ENCODE measurements around the gene CLCN7.

DNA sequence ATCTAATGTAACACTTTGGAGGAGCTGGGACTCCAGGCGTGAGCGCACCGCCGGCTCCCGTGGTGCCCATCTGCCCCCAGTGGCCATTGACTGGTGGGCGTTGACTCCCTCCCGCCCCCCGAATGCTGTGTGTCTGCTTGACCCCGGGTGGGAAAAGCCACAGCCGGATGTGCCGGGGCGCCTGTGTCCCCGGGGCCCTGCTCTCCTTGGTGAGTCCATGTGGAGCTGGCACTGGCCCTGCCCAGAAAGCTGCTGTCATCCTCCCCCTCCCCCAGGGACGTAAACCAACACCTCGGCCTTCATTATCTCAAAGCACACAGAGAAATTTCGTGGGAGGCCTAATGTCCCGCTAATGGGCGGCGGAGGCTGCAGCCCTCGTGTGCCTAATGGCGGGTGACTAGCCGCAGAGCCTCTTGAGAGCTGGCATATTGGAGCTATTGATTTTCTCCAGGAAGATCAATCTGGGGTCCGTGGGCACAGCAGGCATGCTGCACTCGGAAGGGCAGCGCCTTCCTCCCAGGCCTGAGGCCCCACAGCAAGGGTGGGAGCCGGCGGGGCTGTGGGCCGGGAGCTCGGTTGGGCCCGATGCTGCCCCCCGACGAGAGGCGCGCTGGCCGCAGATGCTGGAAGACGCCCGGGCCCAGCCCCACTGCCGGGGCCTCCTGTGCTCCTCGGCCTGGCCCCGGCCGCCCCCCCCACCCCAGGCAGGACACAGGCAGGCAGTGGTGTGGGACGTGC is 47.9 kb downstream of the CLCN7 start:
- TF ChIP-seq, protein P1, sequence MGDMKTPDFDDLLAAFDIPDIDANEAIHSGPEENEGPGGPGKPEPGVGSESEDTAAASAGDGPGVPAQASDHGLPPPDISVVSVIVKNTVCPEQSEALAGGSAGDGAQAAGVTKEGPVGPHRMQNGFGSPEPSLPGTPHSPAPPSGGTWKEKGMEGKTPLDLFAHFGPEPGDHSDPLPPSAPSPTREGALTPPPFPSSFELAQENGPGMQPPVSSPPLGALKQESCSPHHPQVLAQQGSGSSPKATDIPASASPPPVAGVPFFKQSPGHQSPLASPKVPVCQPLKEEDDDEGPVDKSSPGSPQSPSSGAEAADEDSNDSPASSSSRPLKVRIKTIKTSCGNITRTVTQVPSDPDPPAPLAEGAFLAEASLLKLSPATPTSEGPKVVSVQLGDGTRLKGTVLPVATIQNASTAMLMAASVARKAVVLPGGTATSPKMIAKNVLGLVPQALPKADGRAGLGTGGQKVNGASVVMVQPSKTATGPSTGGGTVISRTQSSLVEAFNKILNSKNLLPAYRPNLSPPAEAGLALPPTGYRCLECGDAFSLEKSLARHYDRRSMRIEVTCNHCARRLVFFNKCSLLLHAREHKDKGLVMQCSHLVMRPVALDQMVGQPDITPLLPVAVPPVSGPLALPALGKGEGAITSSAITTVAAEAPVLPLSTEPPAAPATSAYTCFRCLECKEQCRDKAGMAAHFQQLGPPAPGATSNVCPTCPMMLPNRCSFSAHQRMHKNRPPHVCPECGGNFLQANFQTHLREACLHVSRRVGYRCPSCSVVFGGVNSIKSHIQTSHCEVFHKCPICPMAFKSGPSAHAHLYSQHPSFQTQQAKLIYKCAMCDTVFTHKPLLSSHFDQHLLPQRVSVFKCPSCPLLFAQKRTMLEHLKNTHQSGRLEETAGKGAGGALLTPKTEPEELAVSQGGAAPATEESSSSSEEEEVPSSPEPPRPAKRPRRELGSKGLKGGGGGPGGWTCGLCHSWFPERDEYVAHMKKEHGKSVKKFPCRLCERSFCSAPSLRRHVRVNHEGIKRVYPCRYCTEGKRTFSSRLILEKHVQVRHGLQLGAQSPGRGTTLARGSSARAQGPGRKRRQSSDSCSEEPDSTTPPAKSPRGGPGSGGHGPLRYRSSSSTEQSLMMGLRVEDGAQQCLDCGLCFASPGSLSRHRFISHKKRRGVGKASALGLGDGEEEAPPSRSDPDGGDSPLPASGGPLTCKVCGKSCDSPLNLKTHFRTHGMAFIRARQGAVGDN (CRISPR knock-in tag; IDR thresholded peaks at IDR 0.05): no peak
- TF ChIP-seq POLR2AphosphoS5 (IDR thresholded peaks at IDR 0.05; ENCODE audit: low read depth, low read length) (no peak), KDM5A (IDR thresholded peaks at IDR 0.05; ENCODE audit: borderline replicate concordance, low read length) (no peak), ZNF558 (CRISPR knock-in tag; IDR thresholded peaks at IDR 0.05; ENCODE audit: borderline replicate concordance) (no peak), FOSL2 (CRISPR knock-in tag; IDR thresholded peaks at IDR 0.05) (no peak), MEF2D (CRISPR knock-in tag; IDR thresholded peaks at IDR 0.05) (no peak), CBX5 (CRISPR knock-in tag; IDR thresholded peaks at IDR 0.05; ENCODE audit: borderline replicate concordance) (no peak), TAF1 (CRISPR knock-in tag; IDR thresholded peaks at IDR 0.05) (no peak), SKI (IDR thresholded peaks at IDR 0.05; ENCODE audit: partially characterized antibody) (no peak), EP300 (IDR thresholded peaks at IDR 0.05; ENCODE audit: low read depth in 2 of 2, low read length in 2 of 2) (no peak), EP300 (CRISPR knock-in tag; IDR thresholded peaks at IDR 0.05; ENCODE audit: borderline replicate concordance) (no peak), ISX (CRISPR knock-in tag; conservative IDR thresholded peaks at IDR 0.05) (no peak), CREB1 (IDR thresholded peaks at IDR 0.05) (no peak), CREB1 (CRISPR knock-in tag; IDR thresholded peaks at IDR 0.05) (no peak), ZNF138 (CRISPR knock-in tag; IDR thresholded peaks at IDR 0.05; ENCODE audit: low read depth) (no peak)
- TF ChIP-seq, protein P2, sequence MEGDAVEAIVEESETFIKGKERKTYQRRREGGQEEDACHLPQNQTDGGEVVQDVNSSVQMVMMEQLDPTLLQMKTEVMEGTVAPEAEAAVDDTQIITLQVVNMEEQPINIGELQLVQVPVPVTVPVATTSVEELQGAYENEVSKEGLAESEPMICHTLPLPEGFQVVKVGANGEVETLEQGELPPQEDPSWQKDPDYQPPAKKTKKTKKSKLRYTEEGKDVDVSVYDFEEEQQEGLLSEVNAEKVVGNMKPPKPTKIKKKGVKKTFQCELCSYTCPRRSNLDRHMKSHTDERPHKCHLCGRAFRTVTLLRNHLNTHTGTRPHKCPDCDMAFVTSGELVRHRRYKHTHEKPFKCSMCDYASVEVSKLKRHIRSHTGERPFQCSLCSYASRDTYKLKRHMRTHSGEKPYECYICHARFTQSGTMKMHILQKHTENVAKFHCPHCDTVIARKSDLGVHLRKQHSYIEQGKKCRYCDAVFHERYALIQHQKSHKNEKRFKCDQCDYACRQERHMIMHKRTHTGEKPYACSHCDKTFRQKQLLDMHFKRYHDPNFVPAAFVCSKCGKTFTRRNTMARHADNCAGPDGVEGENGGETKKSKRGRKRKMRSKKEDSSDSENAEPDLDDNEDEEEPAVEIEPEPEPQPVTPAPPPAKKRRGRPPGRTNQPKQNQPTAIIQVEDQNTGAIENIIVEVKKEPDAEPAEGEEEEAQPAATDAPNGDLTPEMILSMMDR (CRISPR knock-in tag; IDR thresholded peaks at IDR 0.05): no peak
